Myometrial cell (primary cell): ENCODE results near the gene PADI1. TPM values are rescaled to one million over a fixed set of nuclear protein-coding genes. Genes with fewer than 3 reads are reported as not detected.

Experiments
- total RNA-seq: library from RNA; depleted of rRNA; stranded (reverse); fragments of >200 nt; gene quantifications from 2 replicates; pipeline ENCODE4 v1.2.3, GENCODE V29; 2015

Gene PADI1, protein sequence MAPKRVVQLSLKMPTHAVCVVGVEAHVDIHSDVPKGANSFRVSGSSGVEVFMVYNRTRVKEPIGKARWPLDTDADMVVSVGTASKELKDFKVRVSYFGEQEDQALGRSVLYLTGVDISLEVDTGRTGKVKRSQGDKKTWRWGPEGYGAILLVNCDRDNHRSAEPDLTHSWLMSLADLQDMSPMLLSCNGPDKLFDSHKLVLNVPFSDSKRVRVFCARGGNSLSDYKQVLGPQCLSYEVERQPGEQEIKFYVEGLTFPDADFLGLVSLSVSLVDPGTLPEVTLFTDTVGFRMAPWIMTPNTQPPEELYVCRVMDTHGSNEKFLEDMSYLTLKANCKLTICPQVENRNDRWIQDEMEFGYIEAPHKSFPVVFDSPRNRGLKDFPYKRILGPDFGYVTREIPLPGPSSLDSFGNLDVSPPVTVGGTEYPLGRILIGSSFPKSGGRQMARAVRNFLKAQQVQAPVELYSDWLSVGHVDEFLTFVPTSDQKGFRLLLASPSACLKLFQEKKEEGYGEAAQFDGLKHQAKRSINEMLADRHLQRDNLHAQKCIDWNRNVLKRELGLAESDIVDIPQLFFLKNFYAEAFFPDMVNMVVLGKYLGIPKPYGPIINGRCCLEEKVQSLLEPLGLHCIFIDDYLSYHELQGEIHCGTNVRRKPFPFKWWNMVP
- 1.9 TPM in 1 of 2 replicates, not detected in the other for total RNA-seq

DNA sequence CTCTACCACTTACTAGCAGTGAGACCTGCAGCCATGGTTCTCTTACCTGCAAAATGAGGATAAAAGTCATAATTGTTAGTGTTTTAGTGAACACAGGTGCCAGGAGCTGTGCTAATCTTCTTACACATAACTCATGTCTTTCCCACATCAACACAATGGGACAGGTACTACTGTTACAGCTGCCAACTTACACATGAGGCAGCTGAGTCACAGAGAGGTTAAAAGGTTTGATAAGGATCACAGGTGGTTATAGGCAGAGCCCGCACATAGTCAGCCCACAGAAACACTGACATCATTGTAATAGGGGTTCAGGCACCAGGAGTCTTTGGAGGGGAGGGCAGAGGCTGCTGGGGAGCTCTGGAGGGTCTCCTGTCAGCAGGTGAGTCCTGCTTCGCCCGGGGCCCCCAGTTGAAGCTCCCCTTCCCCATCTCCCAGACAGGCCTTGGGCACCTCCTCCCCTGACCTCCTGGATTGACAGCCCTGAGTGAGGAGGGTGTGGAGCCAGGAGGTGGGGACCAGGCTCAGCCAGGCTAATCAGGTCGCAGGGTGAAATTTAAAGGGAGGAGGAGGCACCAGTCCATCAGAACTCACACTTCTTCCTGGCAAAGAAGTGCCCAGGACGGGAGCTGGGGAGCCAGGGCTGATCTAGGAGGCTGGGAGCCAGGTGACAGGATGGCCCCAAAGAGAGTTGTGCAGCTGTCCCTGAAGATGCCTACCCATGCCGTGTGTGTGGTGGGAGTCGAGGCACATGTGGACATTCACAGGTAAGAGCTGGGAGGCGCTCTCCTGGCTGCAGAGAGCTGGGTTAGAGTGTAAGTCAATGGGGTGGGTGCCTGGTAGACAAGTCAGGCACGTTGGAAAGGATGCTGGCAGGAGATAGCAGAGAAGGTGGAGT, at the start of gene PADI1:
Gene PADI1 (plus strand): TSS at position 583 of the 895 bp plus-strand sequence. CDS start 90 bp downstream, at position 673.

DNA sequence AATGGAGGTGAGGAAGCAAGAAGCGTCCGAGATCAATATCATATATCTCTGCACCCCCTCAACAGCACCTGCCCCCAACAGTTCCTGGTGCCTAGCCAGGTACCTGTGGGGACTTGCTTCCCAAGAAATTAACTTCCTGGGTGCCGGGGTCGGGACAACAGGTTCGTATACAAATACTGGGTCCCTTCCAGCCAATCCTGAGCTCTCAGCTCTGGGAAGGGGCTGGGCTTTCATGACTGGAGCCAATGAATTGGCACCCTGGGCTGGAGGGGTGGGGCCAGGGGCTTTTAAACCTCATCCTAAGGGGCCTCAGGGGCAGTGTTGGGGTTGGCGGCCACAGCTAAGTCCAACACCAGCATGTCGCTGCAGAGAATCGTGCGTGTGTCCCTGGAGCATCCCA, 43.9 kb downstream of the PADI1 start, which contains the start of gene PADI3:
Gene PADI3 (plus strand): TSS at position 318 of the 400 bp plus-strand sequence. CDS start 40 bp downstream, at position 358.

Other genes with a start within 250 kb of the PADI1 start
- gene MFAP2, start 224.5 kb upstream of the PADI1 start, total RNA-seq = 10.8 and 16.4 TPM in 2 replicates
- 24.8 and 36.3 TPM in 2 replicates for gene ATP13A2, start 193.2 kb upstream of the PADI1 start, total RNA-seq
- 159 and 207 TPM in 2 replicates for gene SDHB, start 151.1 kb upstream of the PADI1 start, total RNA-seq
- gene PADI2, start 85.7 kb upstream of the PADI1 start, total RNA-seq = not detected in 2 replicates
- not detected in 2 replicates for gene PADI3, start 44.0 kb downstream of the PADI1 start, total RNA-seq
- not detected in 2 replicates for gene PADI4, start 103.1 kb downstream of the PADI1 start, total RNA-seq
- gene PADI6, start 167.1 kb downstream of the PADI1 start, total RNA-seq = not detected in 2 replicates
- gene RCC2, start 234.5 kb downstream of the PADI1 start, total RNA-seq = 27.1 and 29.1 TPM in 2 replicates